ENCODE measurements around the gene FTCD. TPM values are rescaled to one million over a fixed set of nuclear protein-coding genes. Genes with fewer than 3 reads are reported as not detected.

FTCD gene
- total and polyA plus RNA-seq, 2 of the 4 experiments (the other 2 are of a cell fraction), result 0.55 TPM; not detected in 1

GRCh38 chr21:46203203-46203600, 47.8 kb upstream of the FTCD start:
- no peaks in the 10 kb centered on the region; the same call in 1 of the 2 replicates for H3K9me1 ChIP-seq (ENCODE audit: insufficient read depth, low read length)
- H2BK20ac ChIP-seq (ENCODE audit: low read depth, low read length), result no peak overlapping the region
- no peak overlapping the region for H2BK15ac ChIP-seq (ENCODE audit: low read depth, low read length)
- H3K36me3 ChIP-seq (ENCODE audit: control insufficient read depth, insufficient read depth, low read length), result peaks cover 37% of the 10 kb centered on the region
- WGBS, 2 experiments (ENCODE audit: extremely low coverage in 2 of 2, insufficient read length in 1 of 2), result 100% methylated on average over 3 of the region's 8 CpGs; no CpG with 5 or more reads in 1 of the 2 experiments
- H3K9me3 ChIP-seq (ENCODE audit: control insufficient read depth, insufficient read depth, low read length), result no peaks in the 10 kb centered on the region
- H3K4me2 ChIP-seq (ENCODE audit: low read depth, low read length), result no peak overlapping the region
- in situ Hi-C loops (cut with MboI; ENCODE audit: low sequenced_read_pairs), result no loop called here
- H3K9ac ChIP-seq (ENCODE audit: low read depth, low read length), result no peak overlapping the region
- no peak overlapping the region for H4K91ac ChIP-seq (ENCODE audit: insufficient read depth, low read depth, low read length)
- H3K4ac ChIP-seq (ENCODE audit: low read depth, low read length), result no peak overlapping the region
- TF ChIP-seq MXI1 (IDR thresholded peaks at IDR 0.05; ENCODE audit: borderline replicate concordance, low read depth, low read length) (no peak), RFX5 (IDR thresholded peaks at IDR 0.05; ENCODE audit: low read depth, low read length) (no peak), RAD21 (IDR thresholded peaks at IDR 0.05; ENCODE audit: low read length) (no peak), RCOR1 (IDR thresholded peaks at IDR 0.05; ENCODE audit: insufficient replicate concordance, low read length) (no peak), CTCF (conservative IDR thresholded peaks at IDR 0.05; ENCODE audit: low read depth, low read length) (no peak), USF2 (IDR thresholded peaks at IDR 0.05; ENCODE audit: low read depth, low read length) (no peak), SMC3 (IDR thresholded peaks at IDR 0.05; ENCODE audit: low read depth, low read length) (no peak)
- H3K27me3 ChIP-seq (ENCODE audit: control insufficient read depth, insufficient read depth, low read length), result no peaks in the 10 kb centered on the region
- H3K79me1 ChIP-seq (ENCODE audit: low read depth in 1 of 2, low read length in 2 of 2), result peaks cover 0 to 3% of the 10 kb centered on the region in 2 experiments; a peak in 1 of 4 replicates
- POLR2A ChIA-PET (ENCODE audit: unreplicated experiment), result no interaction called here
- DNase-seq, result no peak
- intact Hi-C loops (cut with micrococcal nuclease), result no loop called here
- no peak overlapping the region for H2BK5ac ChIP-seq (ENCODE audit: low read depth, low read length, poor library complexity, severe bottlenecking)
- no TSS peak for BruUV-seq (replicated peaks)
- H4K8ac ChIP-seq (ENCODE audit: low read depth in 2 of 2, low read length in 2 of 2), result no peak overlapping the region
- no peak overlapping the region for H4K5ac ChIP-seq (ENCODE audit: low read depth, low read length)
- no peak overlapping the region for H3K56ac ChIP-seq (ENCODE audit: extremely low read depth, insufficient read depth, low read length)
- dilution Hi-C loops (cut with HindIII; ENCODE audit: low sequenced_read_pairs, unreplicated experiment), result no loop called here
- no peak overlapping the region for H2AK5ac ChIP-seq (ENCODE audit: low read depth, low read length)
- no peak overlapping the region for H3K23ac ChIP-seq (ENCODE audit: low read depth, low read length)
- CTCF ChIA-PET, result no interaction called here
- no peak overlapping the region for H3K14ac ChIP-seq (replicated peaks; ENCODE audit: low read depth, low read length)
- no peak overlapping the region for H3K4me3 ChIP-seq (ENCODE audit: insufficient read depth, low read depth, low read length)
- ATAC-seq (ENCODE audit: low read depth), result no peak
- no peak overlapping the region for H2AK9ac ChIP-seq (replicated peaks; ENCODE audit: low read depth, low read length, poor library complexity)
- H3K27ac ChIP-seq (ENCODE audit: insufficient read depth, low read length), result no peak overlapping the region
- H3K4me1 ChIP-seq (ENCODE audit: control insufficient read depth, insufficient read depth, low read length), result no peaks in the 10 kb centered on the region
- no peak overlapping the region for H2AFZ ChIP-seq (replicated peaks; ENCODE audit: low read length, poor library complexity)
- no peak overlapping the region for H3K18ac ChIP-seq (ENCODE audit: low read depth, low read length)
- no peak overlapping the region for H2BK120ac ChIP-seq (ENCODE audit: low read depth, low read length)
- no peaks in the 10 kb centered on the region; the same call in 1 of the 2 replicates for H4K20me1 ChIP-seq (ENCODE audit: insufficient read depth, low read length)
